HG02763 (cell line): ENCODE measurements around the gene PLEKHA7.

ENCODE experiments used
- ATAC-seq: cut with Tn5 transposase; IDR thresholded peaks from one replicate; pipeline ENCODE4 v1.9.1; 2021; ENCODE audit warnings: mild to moderate bottlenecking, moderate library complexity; ENCODE audit not compliant: unreplicated experiment

The PLEKHA7 gene

GRCh38 chr11:16816358-16817270 lies 197.6 kb downstream of the PLEKHA7 start:
- ATAC-seq = no peak

GRCh38 chr11:16815047-16815767 lies 199.0 kb downstream of the PLEKHA7 start:
- no peak for ATAC-seq

GRCh38 chr11:16814410-16815046 lies 199.7 kb downstream of the PLEKHA7 start:
- ATAC-seq = no peak

GRCh38 chr11:16813126-16813525 lies 201.1 kb downstream of the PLEKHA7 start:
- ATAC-seq = no peak

- ATAC-seq = no peak
These were observed 201.9 kb downstream of the PLEKHA7 start for GRCh38 chr11:16812274-16812673.

GRCh38 chr11:16811136-16812020 lies 202.8 kb downstream of the PLEKHA7 start:
- ATAC-seq = no peak

GRCh38 chr11:16809886-16810668 lies 204.1 kb downstream of the PLEKHA7 start:
- ATAC-seq = no peak

- ATAC-seq = no peak
These were observed 206.9 kb downstream of the PLEKHA7 start for GRCh38 chr11:16807306-16807705.

- ATAC-seq = no peak
These were observed 207.4 kb downstream of the PLEKHA7 start for GRCh38 chr11:16806791-16807190.

GRCh38 chr11:16805938-16806337 lies 208.3 kb downstream of the PLEKHA7 start:
- no peak for ATAC-seq

- ATAC-seq = no peak
These were observed 209.9 kb downstream of the PLEKHA7 start for GRCh38 chr11:16804104-16804947.

GRCh38 chr11:16801288-16801980 lies 212.8 kb downstream of the PLEKHA7 start:
- ATAC-seq = no peak

- ATAC-seq = no peak
These were observed 213.8 kb downstream of the PLEKHA7 start for GRCh38 chr11:16800382-16800781.

GRCh38 chr11:16799890-16800289 lies 214.3 kb downstream of the PLEKHA7 start:
- ATAC-seq = no peak

GRCh38 chr11:16799221-16799620 lies 215.0 kb downstream of the PLEKHA7 start:
- ATAC-seq = no peak

GRCh38 chr11:16797776-16798175 lies 216.4 kb downstream of the PLEKHA7 start:
- ATAC-seq = no peak

- no peak for ATAC-seq
These were observed 217.9 kb downstream of the PLEKHA7 start for GRCh38 chr11:16796311-16796710.

- no peak for ATAC-seq
These were observed 219.1 kb downstream of the PLEKHA7 start for GRCh38 chr11:16795146-16795545.
